ENCODE results near the gene MAGI3.
A peak's percentile ranks its signal among the peaks of the same experiment; 100 is the strongest.

The MAGI3 gene

GRCh38 chr1:113662101-113662500 lies 271.8 kb downstream of the MAGI3 start:
- no peak for DNase-seq

- no peak for DNase-seq
These were observed 273.0 kb downstream of the MAGI3 start for GRCh38 chr1:113663165-113663951.

GRCh38 chr1:113665071-113665470 lies 274.8 kb downstream of the MAGI3 start:
- DNase-seq: no peak

- no peak for DNase-seq
These were observed 275.8 kb downstream of the MAGI3 start for GRCh38 chr1:113666126-113666525.

- no peak for DNase-seq
These were observed 279.7 kb downstream of the MAGI3 start for GRCh38 chr1:113669988-113670387.

- no peak for DNase-seq
These were observed 280.3 kb downstream of the MAGI3 start for GRCh38 chr1:113670650-113671049.

GRCh38 chr1:113672491-113672890 lies 282.2 kb downstream of the MAGI3 start:
- DNase-seq: no peak

- no peak for DNase-seq
These were observed 284.3 kb downstream of the MAGI3 start for GRCh38 chr1:113674591-113674990.

- no peak for DNase-seq
These were observed 285.0 kb downstream of the MAGI3 start for GRCh38 chr1:113675302-113675701.

GRCh38 chr1:113676524-113676923 lies 286.2 kb downstream of the MAGI3 start:
- no peak for DNase-seq

GRCh38 chr1:113677250-113678158 lies 287.2 kb downstream of the MAGI3 start:
- DNase-seq: peak; percentile 55

- DNase-seq: no peak
These were observed 287.8 kb downstream of the MAGI3 start for GRCh38 chr1:113678159-113678469.

- no peak for DNase-seq
These were observed 291.5 kb downstream of the MAGI3 start for GRCh38 chr1:113681596-113682337.

GRCh38 chr1:113683384-113684152 lies 293.3 kb downstream of the MAGI3 start:
- DNase-seq: no peak

- no peak for DNase-seq
These were observed 293.8 kb downstream of the MAGI3 start for GRCh38 chr1:113684153-113684541.

GRCh38 chr1:113686891-113687618 lies 296.7 kb downstream of the MAGI3 start:
- no peak for DNase-seq

- DNase-seq: no peak
These were observed 300.9 kb downstream of the MAGI3 start for GRCh38 chr1:113691184-113691583.

GRCh38 chr1:113692342-113692741 lies 302.0 kb downstream of the MAGI3 start:
- DNase-seq: no peak

GRCh38 chr1:113692824-113693431 lies 302.6 kb downstream of the MAGI3 start:
- DNase-seq: no peak

GRCh38 chr1:113694910-113695309 lies 304.6 kb downstream of the MAGI3 start:
- no peak for DNase-seq

- no peak for DNase-seq
These were observed 311.1 kb downstream of the MAGI3 start for GRCh38 chr1:113701429-113701828.

Measured in DMS 273 treated with DMSO at 0.1 percent for 48 hours (cell line).